ENCODE measurements around the gene IL2RG. TPM values are rescaled to one million over a fixed set of nuclear protein-coding genes. Genes with fewer than 3 reads are reported as not detected.
A peak's percentile ranks its signal among the peaks of the same experiment; 100 is the strongest.

IL2RG gene
- total RNA-seq, 1 donor, result not detected

- DNase-seq (ENCODE audit: low read depth), result peak; percentile 48
- peak overlapping the region; percentile 69 for H3K4me3 ChIP-seq (ENCODE audit: low read depth, low read length)
These were observed 15.2 kb downstream of the IL2RG start for GRCh38 chrX:71095981-71096759.

GRCh38 chrX:71095555-71095980 is 15.8 kb downstream of the IL2RG start, which contains the start of gene FOXO4:
Gene FOXO4 (plus strand): TSS chrX:71095851. CDS start chrX:71096529, 678 bp downstream.
- DNase-seq (ENCODE audit: low read depth), result peak; percentile 82
- TF ChIP-seq CTCF (IDR thresholded peaks at IDR 0.05; ENCODE audit: insufficient read depth, low read depth, low read length), result no peak
- peak within 1 kb of the TSS; percentile 69 for H3K4me3 ChIP-seq (ENCODE audit: low read depth, low read length)

More at GRCh38 chrX:71095981-71096759, 15.2 kb downstream of the IL2RG start:
- no peak for TF ChIP-seq CTCF (IDR thresholded peaks at IDR 0.05; ENCODE audit: insufficient read depth, low read depth, low read length)

- peak overlapping the region; percentile 69 for H3K4me3 ChIP-seq (ENCODE audit: low read depth, low read length)
- no peak for TF ChIP-seq CTCF (IDR thresholded peaks at IDR 0.05; ENCODE audit: insufficient read depth, low read depth, low read length)
- no peak for DNase-seq (ENCODE audit: low read depth)
These were observed 16.3 kb downstream of the IL2RG start for GRCh38 chrX:71095033-71095432.

GRCh38 chrX:71091263-71091662 is 20.1 kb downstream of the IL2RG start:
- H3K4me3 ChIP-seq (ENCODE audit: low read depth, low read length), result no peak overlapping the region
- DNase-seq (ENCODE audit: low read depth), result no peak
- no peak for TF ChIP-seq CTCF (IDR thresholded peaks at IDR 0.05; ENCODE audit: insufficient read depth, low read depth, low read length)

- H3K4me3 ChIP-seq (ENCODE audit: low read depth, low read length), result no peak overlapping the region
- TF ChIP-seq CTCF (IDR thresholded peaks at IDR 0.05; ENCODE audit: insufficient read depth, low read depth, low read length), result no peak
- no peak for DNase-seq (ENCODE audit: low read depth)
These were observed 25.5 kb downstream of the IL2RG start for GRCh38 chrX:71085900-71086299.

GRCh38 chrX:71082822-71083221 is 28.6 kb downstream of the IL2RG start:
- no peak for TF ChIP-seq CTCF (IDR thresholded peaks at IDR 0.05; ENCODE audit: insufficient read depth, low read depth, low read length)
- no peak for DNase-seq (ENCODE audit: low read depth)
- H3K4me3 ChIP-seq (ENCODE audit: low read depth, low read length), result no peak overlapping the region

Data from fibroblast of villous mesenchyme (primary cell).